Stomach smooth muscle (tissue), 2 donors: Measurements from ENCODE around the gene CDK14.

Source experiments
- H3K27ac ChIP-seq: one replicate; pipeline ENCODE4 v1.7.0; 2013; ENCODE audit warnings: mild to moderate bottlenecking, low read length, inconsistent platforms
- H3K27me3 ChIP-seq, 2 donors: one replicate each; pipeline ENCODE4 v1.7.0; 2013; ENCODE audit warnings: low read length in 2 of 2; ENCODE audit not compliant: insufficient read depth in 2 of 2, control insufficient read depth in 1 of 2
- H3K36me3 ChIP-seq, 2 donors: one replicate each; pipeline ENCODE4 v1.7.0; 2013; ENCODE audit warnings: low read length in 2 of 2; ENCODE audit not compliant: control insufficient read depth in 2 of 2, insufficient read depth in 2 of 2
- H3K4me1 ChIP-seq: one replicate; pipeline ENCODE4 v1.7.0; 2013; ENCODE audit warnings: low read length; ENCODE audit not compliant: control insufficient read depth, insufficient read depth
- H3K4me3 ChIP-seq, 2 donors: one replicate each; pipeline ENCODE4 v1.7.0; 2013; ENCODE audit warnings: low read length in 2 of 2
- H3K9ac ChIP-seq, 2 donors: one replicate each; pipeline ENCODE4 v1.7.0; 2013; ENCODE audit warnings: low read length in 2 of 2, mild to moderate bottlenecking in 1 of 2
- H3K9me3 ChIP-seq, 2 donors: one replicate each; pipeline ENCODE4 v1.7.0; 2013; ENCODE audit warnings: low read length in 2 of 2; ENCODE audit not compliant: control insufficient read depth in 2 of 2
- donor health status: healthy.
- donor health status: Pancreatic carcinoma.

The CDK14 gene

GRCh38 chr7:91067242-91067641 is 471.1 kb downstream of the CDK14 start:
- H3K4me1 ChIP-seq, result no peaks in the 10 kb centered on the region
- H3K4me3 ChIP-seq, result no peak overlapping the region
- no peaks in the 10 kb centered on the region for H3K9me3 ChIP-seq
- H3K36me3 ChIP-seq, result no peaks in the 10 kb centered on the region
- H3K9ac ChIP-seq, result no peak overlapping the region
- no peak overlapping the region for H3K27ac ChIP-seq
- no peaks in the 10 kb centered on the region for H3K27me3 ChIP-seq

GRCh38 chr7:91068136-91068795 is 472.1 kb downstream of the CDK14 start:
- Histone ChIP-seq H3K27ac (no peak overlapping the region), H3K9me3 (no peaks in the 10 kb centered on the region), H3K36me3 (no peaks in the 10 kb centered on the region), H3K9ac (no peak overlapping the region), H3K4me1 (no peaks in the 10 kb centered on the region), H3K4me3 (no peak overlapping the region), H3K27me3 (no peaks in the 10 kb centered on the region)

- no peaks in the 10 kb centered on the region for H3K36me3 ChIP-seq
- H3K9me3 ChIP-seq, result no peaks in the 10 kb centered on the region
- no peaks in the 10 kb centered on the region for H3K27me3 ChIP-seq
- H3K9ac ChIP-seq, result no peak overlapping the region
- H3K4me1 ChIP-seq, result no peaks in the 10 kb centered on the region
- H3K4me3 ChIP-seq, result no peak overlapping the region
- no peak overlapping the region for H3K27ac ChIP-seq
These were observed 473.0 kb downstream of the CDK14 start for GRCh38 chr7:91069146-91069545.

GRCh38 chr7:91079487-91079886 is 483.4 kb downstream of the CDK14 start:
- no peak overlapping the region for H3K4me3 ChIP-seq
- H3K9ac ChIP-seq, result no peak overlapping the region
- no peaks in the 10 kb centered on the region for H3K27me3 ChIP-seq
- peaks cover 2% of the 10 kb centered on the region for H3K4me1 ChIP-seq
- no peak overlapping the region for H3K27ac ChIP-seq
- H3K36me3 ChIP-seq, result no peaks in the 10 kb centered on the region
- H3K9me3 ChIP-seq, result no peaks in the 10 kb centered on the region

- H3K9me3 ChIP-seq, result no peaks in the 10 kb centered on the region
- H3K36me3 ChIP-seq, result no peaks in the 10 kb centered on the region
- H3K9ac ChIP-seq, result no peak overlapping the region
- no peak overlapping the region for H3K4me3 ChIP-seq
- H3K4me1 ChIP-seq, result peaks cover 2% of the 10 kb centered on the region
- no peak overlapping the region for H3K27ac ChIP-seq
- no peaks in the 10 kb centered on the region for H3K27me3 ChIP-seq
These were observed 484.2 kb downstream of the CDK14 start for GRCh38 chr7:91080351-91080750.

- Histone ChIP-seq H3K36me3 (no peaks in the 10 kb centered on the region), H3K27ac (no peak overlapping the region), H3K9me3 (no peaks in the 10 kb centered on the region), H3K9ac (no peak overlapping the region), H3K4me3 (no peak overlapping the region), H3K27me3 (no peaks in the 10 kb centered on the region), H3K4me1 (peaks cover 2% of the 10 kb centered on the region)
These were observed 485.9 kb downstream of the CDK14 start for GRCh38 chr7:91082038-91082437.

GRCh38 chr7:91082852-91083495 is 486.9 kb downstream of the CDK14 start:
- H3K27ac ChIP-seq, result no peak overlapping the region

GRCh38 chr7:91083855-91084644 is 487.9 kb downstream of the CDK14 start:
- peaks cover 2% of the 10 kb centered on the region for H3K4me1 ChIP-seq
- H3K9me3 ChIP-seq, result no peaks in the 10 kb centered on the region
- H3K9ac ChIP-seq, result no peak overlapping the region
- H3K4me3 ChIP-seq, result no peak overlapping the region
- no peaks in the 10 kb centered on the region for H3K27me3 ChIP-seq
- H3K36me3 ChIP-seq, result no peaks in the 10 kb centered on the region
- H3K27ac ChIP-seq, result no peak overlapping the region

More at GRCh38 chr7:91082852-91083495, 486.9 kb downstream of the CDK14 start:
- no peak overlapping the region for H3K4me3 ChIP-seq
- no peaks in the 10 kb centered on the region for H3K9me3 ChIP-seq
- no peak overlapping the region for H3K9ac ChIP-seq
- H3K27me3 ChIP-seq, result no peaks in the 10 kb centered on the region
- no peaks in the 10 kb centered on the region for H3K36me3 ChIP-seq
- H3K4me1 ChIP-seq, result peaks cover 2% of the 10 kb centered on the region

GRCh38 chr7:91085175-91085574 is 489.1 kb downstream of the CDK14 start:
- peaks cover 2% of the 10 kb centered on the region for H3K4me1 ChIP-seq
- H3K4me3 ChIP-seq, result no peak overlapping the region
- H3K27ac ChIP-seq, result no peak overlapping the region

GRCh38 chr7:91086200-91086599 is 490.1 kb downstream of the CDK14 start:
- Histone ChIP-seq H3K9ac (no peak overlapping the region), H3K9me3 (no peaks in the 10 kb centered on the region), H3K36me3 (no peaks in the 10 kb centered on the region), H3K4me1 (peaks cover 2% of the 10 kb centered on the region), H3K27ac (no peak overlapping the region), H3K27me3 (no peaks in the 10 kb centered on the region), H3K4me3 (no peak overlapping the region)

More at GRCh38 chr7:91085175-91085574, 489.1 kb downstream of the CDK14 start:
- H3K27me3 ChIP-seq, result no peaks in the 10 kb centered on the region
- H3K36me3 ChIP-seq, result no peaks in the 10 kb centered on the region
- H3K9ac ChIP-seq, result no peak overlapping the region
- H3K9me3 ChIP-seq, result no peaks in the 10 kb centered on the region
